Measurements from ENCODE around the gene SPRY2. TPM values are rescaled to one million over a fixed set of nuclear protein-coding genes. Genes with fewer than 3 reads are reported as not detected.

SPRY2 gene
- total and polyA plus RNA-seq, 2 of the 13 experiments (the other 11 are each of a cell fraction or from before 2014, with no cell fraction given), result 7.4 to 25.1 TPM

- TF ChIP-seq ZNF512B (CRISPR knock-in tag; IDR thresholded peaks at IDR 0.05; ENCODE audit: borderline replicate concordance) (no peak), ZNF547 (CRISPR knock-in tag; IDR thresholded peaks at IDR 0.05) (no peak), SP1 (IDR thresholded peaks at IDR 0.05) (no peak), SP1 (CRISPR knock-in tag; IDR thresholded peaks at IDR 0.05) (no peak), ZNF768 (CRISPR knock-in tag; IDR thresholded peaks at IDR 0.05) (no peak), NKX3-1 (CRISPR knock-in tag; IDR thresholded peaks at IDR 0.05) (no peak)
Observed at GRCh38 chr13:80367473-80367872, 26.5 kb upstream of the SPRY2 start (continued).

- intact Hi-C loops (cut with micrococcal nuclease; ENCODE audit: unreplicated experiment) (loop anchor here (1.0 to 2.0 kb wide), 2 partner anchors 113 to 588 kb away; no protein-coding TSS in a partner anchor), in situ Hi-C loops (cut with HindIII; ENCODE audit: extremely low pct_ligation_motif_present, low pct_unique_long_range_greater_than_20kb) (loop anchor here (5.0 to 25.0 kb wide), 2 partner anchors 577 to 687 kb away; no protein-coding TSS in a partner anchor)
- 3% methylated on average over 3 of the region's 3 CpGs for WGBS (ENCODE audit: low lambda C conversion rate)
- DNase-seq (ENCODE audit: low spot score), result peak; percentile 18
- BruUV-seq (replicated peaks), result no TSS peak
- Histone ChIP-seq H3K27ac (ENCODE audit: extremely low read length, insufficient read depth, low read length) (no peak overlapping the region), H3K4me1 (ENCODE audit: insufficient read depth, low read length) (peaks cover 47% of the 10 kb centered on the region), H3K36me3 (replicated peaks in 1 of 2; ENCODE audit: control insufficient read depth in 1 of 2, insufficient read depth in 2 of 2, low read length in 2 of 2) (no peaks in the 10 kb centered on the region), H2AFZ (ENCODE audit: low read length) (no peak overlapping the region), H3K79me2 (ENCODE audit: insufficient read depth, low read length) (no peaks in the 10 kb centered on the region), H3K4me3 (replicated peaks in 1 of 3; ENCODE audit: insufficient read depth in 1 of 3, low read depth in 2 of 3, low read length in 3 of 3) (peak overlapping the region in 1 of 3 experiments; percentile 54; a peak in 2 of 6 replicates), H3K27me3 (ENCODE audit: control insufficient read depth in 1 of 2, insufficient read depth in 2 of 2, low read length in 2 of 2) (no peaks in the 10 kb centered on the region), H3K9ac (ENCODE audit: insufficient read depth, low read depth, low read length) (no peak overlapping the region), H3K9me3 (ENCODE audit: low read length) (no peaks in the 10 kb centered on the region), H3K4me2 (ENCODE audit: low read depth, low read length) (peak overlapping the region; percentile 40; the same call in 1 of the 2 replicates), H4K20me1 (ENCODE audit: insufficient read depth, low read length) (no peaks in the 10 kb centered on the region)
- ATAC-seq, result no peak
- peak; percentile 81 for FAIRE-seq
- ChIA-PET POLR2A (no interaction called here), CTCF (ENCODE audit: low intra/inter-chr PET ratio, low total read pairs) (interaction anchor here (1.7 to 3.5 kb wide), 2 partner anchors 21 to 684 kb away, joined by 15 to 28 read pairs; no protein-coding TSS in a partner anchor)
- TF ChIP-seq REL (CRISPR knock-in tag; conservative IDR thresholded peaks at IDR 0.05) (no peak), STAG1 (CRISPR knock-in tag; IDR thresholded peaks at IDR 0.05) (peak; percentile 59), SMC3 (IDR thresholded peaks at IDR 0.05; ENCODE audit: low read length) (peak; percentile 68), ARID3A (IDR thresholded peaks at IDR 0.05; ENCODE audit: low read depth, low read length) (peak; percentile 37; the same call in 1 of the 2 replicates), AKNA (CRISPR knock-in tag; IDR thresholded peaks at IDR 0.05; ENCODE audit: borderline replicate concordance) (no peak), POLR2AphosphoS5 (IDR thresholded peaks at IDR 0.05; ENCODE audit: low read depth, low read length) (no peak), KDM5A (IDR thresholded peaks at IDR 0.05; ENCODE audit: borderline replicate concordance, low read length) (0 out of 2 replicates have a peak, but pooled peaks have one; percentile 25)
Observed at GRCh38 chr13:80363890-80364503, 23.1 kb upstream of the SPRY2 start.

All from HepG2 (cell line).